HepG2 (cell line): ENCODE data around the gene RPRD1A. TPM values are rescaled to one million over a fixed set of nuclear protein-coding genes. Genes with fewer than 3 reads are reported as not detected.

Experiments
- AGO1 ChIP-seq: fragments of 200-400 bp; formaldehyde crosslinking; IDR thresholded peaks from 2 replicates; pipeline ENCODE4 v1.6.1; 2017; ENCODE audit warnings: mild to moderate bottlenecking, low read depth, low read length, moderate library complexity; ENCODE audit not compliant: poor library complexity, severe bottlenecking
- BCL6 ChIP-seq: IDR thresholded peaks from 2 replicates; pipeline ENCODE4 v1.6.1; 2016; ENCODE audit warnings: missing genetic modification reagents, missing compliant biosample characterization
- BRCA1 ChIP-seq: sonication (generic); formaldehyde crosslinking; IDR thresholded peaks from 2 replicates; pipeline ENCODE4 v1.4.0; 2020; ENCODE audit warnings: missing genetic modification reagents
- ELF1 ChIP-seq: sonication (generic); formaldehyde crosslinking; IDR thresholded peaks from 2 replicates; pipeline ENCODE4 v1.4.0; 2020; ENCODE audit warnings: missing genetic modification reagents
- ELF4 ChIP-seq: sonication (generic); formaldehyde crosslinking; IDR thresholded peaks from 2 replicates; pipeline ENCODE4 v1.5.0; 2020; ENCODE audit warnings: missing genetic modification reagents, mild to moderate bottlenecking, moderate library complexity, borderline replicate concordance
- ESRRA ChIP-seq: sonication (generic); formaldehyde crosslinking; IDR thresholded peaks from 2 replicates; pipeline ENCODE4 v1.5.1; 2020; ENCODE audit warnings: mild to moderate bottlenecking, low read depth, missing genetic modification reagents
- ISX ChIP-seq: sonication (generic); formaldehyde crosslinking; conservative IDR thresholded peaks from 2 replicates; pipeline ENCODE4 v1.5.0; 2020; ENCODE audit warnings: missing genetic modification reagents
- MIXL1 ChIP-seq: IDR thresholded peaks from 2 replicates; pipeline ENCODE4 v1.6.1; 2016
- POLR2AphosphoS2 ChIP-seq: IDR thresholded peaks from 2 replicates; pipeline ENCODE4 v1.6.1; 2011; ENCODE audit warnings: low read depth, low read length, improper control_type of control experiment
- TCF7 ChIP-seq: sonication (generic); IDR thresholded peaks from 2 replicates; pipeline ENCODE4 v1.6.1; 2016; ENCODE audit warnings: antibody characterized with exemption, low read depth
- ZFY ChIP-seq: sonication (generic); formaldehyde crosslinking; IDR thresholded peaks from 2 replicates; pipeline ENCODE4 v1.4.0; 2020; ENCODE audit warnings: missing genetic modification reagents
- ZNF567 ChIP-seq: sonication (generic); formaldehyde crosslinking; IDR thresholded peaks from 2 replicates; pipeline ENCODE4 v1.8.1; 2023; ENCODE audit warnings: mild to moderate bottlenecking, missing genetic modification reagents, borderline replicate concordance
- ZNF720 ChIP-seq: sonication (generic); formaldehyde crosslinking; IDR thresholded peaks from 2 replicates; pipeline ENCODE4 v1.4.0; 2020; ENCODE audit warnings: missing genetic modification reagents
- ZSCAN31 ChIP-seq: sonication (generic); formaldehyde crosslinking; IDR thresholded peaks from 2 replicates; pipeline ENCODE4 v1.5.0; 2020; ENCODE audit warnings: low read depth, mild to moderate bottlenecking, missing genetic modification reagents
- polyA plus RNA-seq, 8 experiments: library from polyadenylated mRNA; depleted of rRNA in 3 of 8; stranded (reverse) in 7 of 8; unstranded in 1 of 8; fragments of >200 nt; fragmentation: Illumina TruSeq in 4 of 8; extraction: Trizol in 4 of 8; gene quantifications; 2 replicates each; pipeline versions ENCODE4 v1.2.1 to v1.2.3, GENCODE V29; 2011 to 2016; ENCODE audit warnings: low read depth in 4 of 8, missing spikeins in 1 of 8, mixed read lengths in 1 of 8; ENCODE audit not compliant: insufficient read depth in 1 of 8
- total RNA-seq, 5 experiments: library from RNA; depleted of rRNA; stranded (reverse); fragments of >200 nt; fragmentation: Illumina TruSeq; extraction: Trizol; gene quantifications; 2 replicates each; pipeline ENCODE4 v1.2.3, GENCODE V29; 2016; ENCODE audit warnings: low read depth in 1 of 5
- TF ChIP-seq, protein P1 (sequence below): sonication (generic); formaldehyde crosslinking; conservative IDR thresholded peaks from 2 replicates; pipeline ENCODE4 v1.8.0; 2022; ENCODE audit warnings: low read depth, missing genetic modification reagents
- TF ChIP-seq, protein P2 (sequence below), 2 experiments: fragments of 450-650 bp in 1 of 2; sonication (generic) in 1 of 2; formaldehyde crosslinking in 1 of 2; IDR thresholded peaks; 2 replicates each; pipeline versions ENCODE4 v1.6.1 to v1.8.0; 2016 to 2022; ENCODE audit warnings: antibody characterized with exemption in 1 of 2, mild to moderate bottlenecking in 1 of 2, missing genetic modification reagents in 1 of 2
- TF ChIP-seq, protein P3 (sequence below): sonication (generic); formaldehyde crosslinking; IDR thresholded peaks from 2 replicates; pipeline ENCODE4 v1.4.0; 2020; ENCODE audit warnings: missing genetic modification reagents

Gene RPRD1A
- total and polyA plus RNA-seq, 2 of the 13 experiments (the other 11 are each of a cell fraction or from before 2014, with no cell fraction given) = 42.5 to 78.2 TPM

DNA sequence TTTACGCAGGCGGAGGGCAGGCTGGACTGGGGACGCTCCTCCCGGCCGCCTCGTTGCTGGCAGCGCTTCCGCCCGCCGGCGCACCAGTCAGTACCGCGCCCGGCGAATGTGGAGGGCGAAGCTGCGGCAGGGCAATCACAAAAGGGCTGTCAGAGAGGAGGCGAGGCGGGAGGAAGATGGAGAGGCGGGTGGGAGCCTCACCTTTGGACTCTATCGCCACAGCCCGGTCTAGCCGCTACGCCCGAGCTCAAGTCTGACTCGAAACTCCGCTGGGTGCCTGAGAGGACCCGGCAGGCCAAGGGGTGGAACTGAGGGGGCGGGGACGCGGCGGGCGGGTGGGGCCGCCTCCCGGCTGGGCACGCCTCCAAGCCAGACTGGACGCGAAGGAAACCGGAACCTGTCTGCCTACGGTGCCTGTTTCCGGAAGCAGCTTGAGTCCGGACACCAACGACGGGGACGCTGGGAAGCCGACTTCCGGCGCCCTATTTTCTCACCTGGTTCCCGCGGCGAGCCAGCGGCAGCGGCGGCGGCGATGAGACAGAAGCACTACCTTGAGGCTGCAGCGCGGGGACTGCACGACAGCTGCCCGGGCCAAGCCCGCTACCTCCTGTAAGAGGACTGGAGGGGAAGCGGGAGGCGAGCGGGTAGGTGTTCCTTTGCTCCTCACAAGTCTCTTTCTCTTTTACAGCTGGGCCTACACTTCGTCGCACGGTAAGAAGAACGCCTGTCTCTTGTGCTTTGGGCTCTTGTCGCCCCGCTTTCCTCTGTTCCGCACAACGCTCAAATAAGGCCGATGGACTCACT, 95.0 kb downstream of the RPRD1A start, which contains the start of gene RMP24 (continued):
- TF ChIP-seq ZNF567 (CRISPR knock-in tag) (no peak), POLR2AphosphoS2 (no peak), ZFY (CRISPR knock-in tag) (peak; percentile 96), BRCA1 (CRISPR knock-in tag) (0 out of 2 replicates have a peak, but pooled peaks have one; percentile 72), ELF1 (peak; percentile 81), ISX (CRISPR knock-in tag) (0 out of 2 replicates have a peak, but pooled peaks have one; percentile 27), ZSCAN31 (peak; percentile 74; the same call in 1 of the 2 replicates), TCF7 (no peak), AGO1 (peak; percentile 63), BCL6 (CRISPR knock-in tag) (no peak; the same call in 1 of the 2 replicates), MIXL1 (CRISPR knock-in tag) (no peak), ZNF720 (CRISPR knock-in tag) (no peak), ELF4 (no peak), ESRRA (CRISPR knock-in tag) (no peak)
- TF ChIP-seq, protein P1, sequence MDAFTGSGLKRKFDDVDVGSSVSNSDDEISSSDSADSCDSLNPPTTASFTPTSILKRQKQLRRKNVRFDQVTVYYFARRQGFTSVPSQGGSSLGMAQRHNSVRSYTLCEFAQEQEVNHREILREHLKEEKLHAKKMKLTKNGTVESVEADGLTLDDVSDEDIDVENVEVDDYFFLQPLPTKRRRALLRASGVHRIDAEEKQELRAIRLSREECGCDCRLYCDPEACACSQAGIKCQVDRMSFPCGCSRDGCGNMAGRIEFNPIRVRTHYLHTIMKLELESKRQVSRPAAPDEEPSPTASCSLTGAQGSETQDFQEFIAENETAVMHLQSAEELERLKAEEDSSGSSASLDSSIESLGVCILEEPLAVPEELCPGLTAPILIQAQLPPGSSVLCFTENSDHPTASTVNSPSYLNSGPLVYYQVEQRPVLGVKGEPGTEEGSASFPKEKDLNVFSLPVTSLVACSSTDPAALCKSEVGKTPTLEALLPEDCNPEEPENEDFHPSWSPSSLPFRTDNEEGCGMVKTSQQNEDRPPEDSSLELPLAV (CRISPR knock-in tag) = no peak
- TF ChIP-seq, protein P2, sequence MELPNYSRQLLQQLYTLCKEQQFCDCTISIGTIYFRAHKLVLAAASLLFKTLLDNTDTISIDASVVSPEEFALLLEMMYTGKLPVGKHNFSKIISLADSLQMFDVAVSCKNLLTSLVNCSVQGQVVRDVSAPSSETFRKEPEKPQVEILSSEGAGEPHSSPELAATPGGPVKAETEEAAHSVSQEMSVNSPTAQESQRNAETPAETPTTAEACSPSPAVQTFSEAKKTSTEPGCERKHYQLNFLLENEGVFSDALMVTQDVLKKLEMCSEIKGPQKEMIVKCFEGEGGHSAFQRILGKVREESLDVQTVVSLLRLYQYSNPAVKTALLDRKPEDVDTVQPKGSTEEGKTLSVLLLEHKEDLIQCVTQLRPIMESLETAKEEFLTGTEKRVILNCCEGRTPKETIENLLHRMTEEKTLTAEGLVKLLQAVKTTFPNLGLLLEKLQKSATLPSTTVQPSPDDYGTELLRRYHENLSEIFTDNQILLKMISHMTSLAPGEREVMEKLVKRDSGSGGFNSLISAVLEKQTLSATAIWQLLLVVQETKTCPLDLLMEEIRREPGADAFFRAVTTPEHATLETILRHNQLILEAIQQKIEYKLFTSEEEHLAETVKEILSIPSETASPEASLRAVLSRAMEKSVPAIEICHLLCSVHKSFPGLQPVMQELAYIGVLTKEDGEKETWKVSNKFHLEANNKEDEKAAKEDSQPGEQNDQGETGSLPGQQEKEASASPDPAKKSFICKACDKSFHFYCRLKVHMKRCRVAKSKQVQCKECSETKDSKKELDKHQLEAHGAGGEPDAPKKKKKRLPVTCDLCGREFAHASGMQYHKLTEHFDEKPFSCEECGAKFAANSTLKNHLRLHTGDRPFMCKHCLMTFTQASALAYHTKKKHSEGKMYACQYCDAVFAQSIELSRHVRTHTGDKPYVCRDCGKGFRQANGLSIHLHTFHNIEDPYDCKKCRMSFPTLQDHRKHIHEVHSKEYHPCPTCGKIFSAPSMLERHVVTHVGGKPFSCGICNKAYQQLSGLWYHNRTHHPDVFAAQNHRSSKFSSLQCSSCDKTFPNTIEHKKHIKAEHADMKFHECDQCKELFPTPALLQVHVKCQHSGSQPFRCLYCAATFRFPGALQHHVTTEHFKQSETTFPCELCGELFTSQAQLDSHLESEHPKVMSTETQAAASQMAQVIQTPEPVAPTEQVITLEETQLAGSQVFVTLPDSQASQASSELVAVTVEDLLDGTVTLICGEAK (IDR thresholded peaks at IDR 0.05) = peak; percentile 97
- TF ChIP-seq, protein P2 (CRISPR knock-in tag; IDR thresholded peaks at IDR 0.05) = peak; percentile 56; the same call in 1 of the 2 replicates
- TF ChIP-seq, protein P3, sequence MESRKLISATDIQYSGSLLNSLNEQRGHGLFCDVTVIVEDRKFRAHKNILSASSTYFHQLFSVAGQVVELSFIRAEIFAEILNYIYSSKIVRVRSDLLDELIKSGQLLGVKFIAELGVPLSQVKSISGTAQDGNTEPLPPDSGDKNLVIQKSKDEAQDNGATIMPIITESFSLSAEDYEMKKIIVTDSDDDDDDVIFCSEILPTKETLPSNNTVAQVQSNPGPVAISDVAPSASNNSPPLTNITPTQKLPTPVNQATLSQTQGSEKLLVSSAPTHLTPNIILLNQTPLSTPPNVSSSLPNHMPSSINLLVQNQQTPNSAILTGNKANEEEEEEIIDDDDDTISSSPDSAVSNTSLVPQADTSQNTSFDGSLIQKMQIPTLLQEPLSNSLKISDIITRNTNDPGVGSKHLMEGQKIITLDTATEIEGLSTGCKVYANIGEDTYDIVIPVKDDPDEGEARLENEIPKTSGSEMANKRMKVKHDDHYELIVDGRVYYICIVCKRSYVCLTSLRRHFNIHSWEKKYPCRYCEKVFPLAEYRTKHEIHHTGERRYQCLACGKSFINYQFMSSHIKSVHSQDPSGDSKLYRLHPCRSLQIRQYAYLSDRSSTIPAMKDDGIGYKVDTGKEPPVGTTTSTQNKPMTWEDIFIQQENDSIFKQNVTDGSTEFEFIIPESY (CRISPR knock-in tag) = no peak
